OCI-LY7 (cell line): ENCODE data around the gene RCN2.

Experiments used
- CTCF ChIP-seq: fragments of 200-600 bp; sonication (generic); conservative IDR thresholded peaks from 2 replicates; pipeline ENCODE4 v1.5.1; 2014; ENCODE audit warnings: mild to moderate bottlenecking, antibody characterized with exemption, low read length, moderate library complexity, mixed read lengths
- EZH2phosphoT487 ChIP-seq: fragments of 200-600 bp; sonication (generic); IDR thresholded peaks from 2 replicates; pipeline ENCODE4 v1.6.1; 2018; ENCODE audit warnings: low read depth, borderline replicate concordance, mild to moderate bottlenecking, mixed run types, antibody characterized with exemption, low read length, moderate library complexity, mixed read lengths

GRCh38 chr15:76932135-76932966 lies 802 bp downstream of the RCN2 start:
- TF ChIP-seq CTCF, result no peak
- TF ChIP-seq EZH2phosphoT487, result no peak
